H1 (cell line): Measurements from ENCODE around the gene KANSL1L. TPM values are rescaled to one million over a fixed set of nuclear protein-coding genes. Genes with fewer than 3 reads are reported as not detected.

Source experiments
- CTCF ChIA-PET: fragments of 300-600 bp; sonication (Branson Sonifier 250); formaldehyde crosslinking; loops from one replicate; lab custom pipeline; 2021; ENCODE audit not compliant: partially characterized antibody; lab: Charles Lee
- POLR2A ChIA-PET: fragments of 300-600 bp; sonication (Branson Sonifier 250); formaldehyde crosslinking; loops from one replicate; lab custom pipeline; 2021; ENCODE audit warnings: inconsistent platforms; ENCODE audit not compliant: partially characterized antibody; lab: Charles Lee
- DNase-seq, 2 experiments: peaks; one replicate each; pipeline versions ENCODE4 v3.0.0 to v3.0.0-alpha.2; 2010 to 2022; ENCODE audit warnings: low spot score in 2 of 2, low read depth in 1 of 2, mixed read lengths in 1 of 2
- FAIRE-seq: peaks from 2 replicates; lab custom pipeline; 2011; peaks lifted over from hg19 to GRCh38; lab: Jason Lieb, UNC
- H2AFZ ChIP-seq: 2 replicates; pipeline ENCODE4 v1.8.1; 2012; ENCODE audit warnings: low read length, inconsistent platforms
- H2AK5ac ChIP-seq: 2 replicates; pipeline ENCODE4 v1.6.1; 2013; ENCODE audit warnings: low read depth, low read length
- H2BK120ac ChIP-seq: replicated peaks from 2 replicates; pipeline ENCODE3; 2013; ENCODE audit warnings: low read depth, low read length, inconsistent platforms
- H2BK12ac ChIP-seq: 2 replicates; pipeline ENCODE4 v1.6.1; 2013; ENCODE audit warnings: low read depth, low read length
- H2BK15ac ChIP-seq: 2 replicates; pipeline ENCODE4 v1.6.1; 2013; ENCODE audit warnings: low read length
- H2BK20ac ChIP-seq: 2 replicates; pipeline ENCODE4 v1.6.1; 2013; ENCODE audit warnings: low read length
- H2BK5ac ChIP-seq: 2 replicates; pipeline ENCODE4 v1.6.1; 2013; ENCODE audit warnings: low read depth, low read length
- H3K14ac ChIP-seq: 2 replicates; pipeline ENCODE4 v1.6.1; 2013; ENCODE audit warnings: inconsistent platforms; ENCODE audit not compliant: insufficient read length
- H3K18ac ChIP-seq: 2 replicates; pipeline ENCODE4 v1.6.1; 2013; ENCODE audit warnings: low read length; ENCODE audit errors: extremely low read depth
- H3K23ac ChIP-seq: 2 replicates; pipeline ENCODE4 v1.6.1; 2013; ENCODE audit warnings: inconsistent platforms; ENCODE audit not compliant: insufficient read length
- H3K23me2 ChIP-seq: 2 replicates; pipeline ENCODE4 v1.6.1; 2013; ENCODE audit warnings: low read depth, low read length
- H3K27ac ChIP-seq: 2 replicates; pipeline ENCODE4 v1.6.1; 2011; ENCODE audit warnings: low read depth, low read length, inconsistent platforms
- H3K27me3 ChIP-seq, 4 experiments: replicated peaks in 1 of 4; 1 replicate in 1 of 4; 2 replicates in 3 of 4; pipeline versions ENCODE4 v1.6.1 to v1.8.1; 2011 to 2013; ENCODE audit warnings: low read length in 3 of 4, mild to moderate bottlenecking in 3 of 4, inconsistent platforms in 2 of 4, mixed read lengths in 2 of 4, moderate library complexity in 1 of 4; ENCODE audit not compliant: control insufficient read depth in 3 of 4, insufficient read depth in 3 of 4; ENCODE audit errors: extremely low read depth in 1 of 4
- H3K36me3 ChIP-seq, 4 experiments: 2 replicates each; pipeline versions ENCODE4 v1.6.1 to v1.8.1; 2011 to 2013; ENCODE audit warnings: mild to moderate bottlenecking in 4 of 4, low read length in 3 of 4, moderate library complexity in 2 of 4, control low read depth in 1 of 4, inconsistent platforms in 1 of 4; ENCODE audit not compliant: insufficient read depth in 4 of 4, control insufficient read depth in 2 of 4
- H3K4ac ChIP-seq: replicated peaks from 2 replicates; pipeline ENCODE3; 2013; ENCODE audit warnings: low read length, low read depth, mixed read lengths, inconsistent platforms; ENCODE audit not compliant: insufficient read length
- H3K4me1 ChIP-seq, 4 experiments: replicated peaks in 1 of 4; 1 replicate in 1 of 4; 2 replicates in 3 of 4; pipeline versions ENCODE4 v1.6.1 to v1.8.1; 2011 to 2013; ENCODE audit warnings: low read length in 3 of 4, inconsistent platforms in 2 of 4, mixed read lengths in 1 of 4; ENCODE audit not compliant: insufficient read depth in 4 of 4, control insufficient read depth in 3 of 4
- H3K4me2 ChIP-seq, 2 experiments: 2 replicates each; pipeline versions ENCODE4 v1.6.1 to v1.8.1; 2011 to 2013; ENCODE audit warnings: low read depth in 2 of 2, low read length in 2 of 2, control low read depth in 1 of 2, inconsistent platforms in 1 of 2, mild to moderate bottlenecking in 1 of 2; ENCODE audit not compliant: insufficient read depth in 1 of 2
- H3K4me3 ChIP-seq, 4 experiments: fragments of 200-600, 300-600 bp in 1 of 4; sonication (generic), shearing (Covaris generic), sonication (Bioruptor Twin) in 1 of 4; 2 replicates each; pipeline versions ENCODE4 v1.5.1 to v1.8.1; 2011 to 2016; ENCODE audit warnings: low read length in 4 of 4, low read depth in 3 of 4, control low read depth in 2 of 4, inconsistent platforms in 2 of 4, mild to moderate bottlenecking in 2 of 4, mixed read lengths in 1 of 4, moderate library complexity in 1 of 4; ENCODE audit not compliant: insufficient read depth in 2 of 4; ENCODE audit errors: extremely low read depth in 1 of 4
- H3K56ac ChIP-seq: replicated peaks from 2 replicates; pipeline ENCODE3; 2013; ENCODE audit warnings: low read depth, mild to moderate bottlenecking, mixed read lengths, low read length, inconsistent platforms; ENCODE audit not compliant: insufficient read length
- H3K79me1 ChIP-seq: 2 replicates; pipeline ENCODE4 v1.6.1; 2013; ENCODE audit warnings: low read depth, low read length, control low read depth
- H3K79me2 ChIP-seq, 2 experiments: 2 replicates each; pipeline versions ENCODE4 v1.6.1 to v1.8.1; 2012 to 2013; ENCODE audit warnings: low read length in 2 of 2, mild to moderate bottlenecking in 2 of 2, inconsistent platforms in 1 of 2; ENCODE audit not compliant: insufficient read depth in 2 of 2, control insufficient read depth in 1 of 2
- H3K9ac ChIP-seq, 4 experiments: replicated peaks in 1 of 4; 1 replicate in 1 of 4; 2 replicates in 3 of 4; pipeline versions ENCODE4 v1.6.1 to v1.8.1; 2011 to 2013; ENCODE audit warnings: low read depth in 3 of 4, low read length in 3 of 4, control low read depth in 2 of 4, mild to moderate bottlenecking in 2 of 4, moderate library complexity in 2 of 4, inconsistent platforms in 1 of 4; ENCODE audit errors: extremely low read depth in 1 of 4
- H3K9me3 ChIP-seq, 2 experiments: 2 replicates each; pipeline versions ENCODE4 v1.6.1 to v1.8.1; 2012 to 2013; ENCODE audit warnings: mild to moderate bottlenecking in 2 of 2, moderate library complexity in 2 of 2, control low read depth in 1 of 2, inconsistent platforms in 1 of 2, low read depth in 1 of 2, low read length in 1 of 2, mixed read lengths in 1 of 2; ENCODE audit not compliant: insufficient read depth in 2 of 2
- H4K20me1 ChIP-seq, 2 experiments: replicated peaks in 1 of 2; 2 replicates each; pipeline versions ENCODE3 to v1.8.1; 2011 to 2013; ENCODE audit warnings: inconsistent platforms in 2 of 2, low read length in 2 of 2, mild to moderate bottlenecking in 1 of 2; ENCODE audit not compliant: insufficient read depth in 2 of 2, control insufficient read depth in 1 of 2
- H4K5ac ChIP-seq: 2 replicates; pipeline ENCODE4 v1.6.1; 2013; ENCODE audit warnings: low read length, low read depth, mixed read lengths, inconsistent platforms; ENCODE audit not compliant: insufficient read length
- H4K8ac ChIP-seq: 2 replicates; pipeline ENCODE4 v1.8.0; 2013; ENCODE audit warnings: mild to moderate bottlenecking, moderate library complexity, low read length, inconsistent platforms; ENCODE audit not compliant: insufficient read depth; ENCODE audit errors: extremely low read depth
- H4K91ac ChIP-seq: replicated peaks from 2 replicates; pipeline ENCODE3; 2013; ENCODE audit warnings: low read length, mixed read lengths, inconsistent platforms; ENCODE audit not compliant: insufficient read length
- CBX8 ChIP-seq: fragments of 300-800, 300-1000 bp; sonication (generic); IDR thresholded peaks from 2 replicates; pipeline ENCODE4 v1.7.1; 2016; ENCODE audit warnings: low read depth, low read length, borderline replicate concordance
- JUN ChIP-seq: IDR thresholded peaks from 2 replicates; pipeline ENCODE4 v1.6.1; 2011; ENCODE audit warnings: low read depth, mild to moderate bottlenecking, improper control_type of control experiment, low read length
- PHF8 ChIP-seq: fragments of 200-600 bp; sonication (generic); conservative IDR thresholded peaks from 2 replicates; pipeline ENCODE4 v1.7.1; 2012; ENCODE audit warnings: low read depth, mild to moderate bottlenecking, inconsistent platforms, low read length, moderate library complexity
- WGBS, 2 experiments: shearing (Covaris generic) in 1 of 2; methylation state at CpG; one replicate each; pipeline versions ENCODE4 v1.1.6 to v1.1.7; 2013 to 2015; ENCODE audit warnings: low lambda C conversion rate in 2 of 2, mixed read lengths in 2 of 2, inconsistent platforms in 1 of 2, low coverage in 1 of 2, missing lambda C conversion rate in 1 of 2; ENCODE audit not compliant: insufficient replicate concordance in 2 of 2, insufficient coverage in 1 of 2, insufficient read length in 1 of 2; ENCODE audit errors: extremely low coverage in 1 of 2, missing lambda C conversion rate in 1 of 2; 5-methylcytosine and 5-hydroxymethylcytosine counted together
- polyA plus RNA-seq, 7 experiments: library from polyadenylated mRNA; depleted of rRNA in 3 of 7; stranded (reverse) in 5 of 7; unstranded in 2 of 7; fragments of >200 nt in 5 of 7; fragments of 200-250 nt in 2 of 7; gene quantifications; 1 replicate in 5 of 7; 2 replicates in 1 of 7; 4 replicates in 1 of 7; pipeline versions ENCODE4 v1.2.1 to v1.2.3, GENCODE V29; 2011 to 2013; ENCODE audit warnings: missing spikeins in 2 of 7, mixed read lengths in 2 of 7
- total RNA-seq: library from RNA; stranded (reverse); fragmentation: NEBNext Ultra II Directional; extraction: Animal tissue kit (Norgen Biotek cat#: 25700); gene quantifications from 2 replicates; pipeline ENCODE4 v1.2.1, GENCODE V29; 2021

The KANSL1L gene
- total and polyA plus RNA-seq, 2 of the 8 experiments (the other 6 are each of a cell fraction or from before 2014, with no cell fraction given) = 5.4 to 17.2 TPM

GRCh38 chr2:210162466-210163124, 8.6 kb downstream of the KANSL1L start:
- H4K8ac ChIP-seq = no peak overlapping the region
- no peak overlapping the region for H2AK5ac ChIP-seq
- TF ChIP-seq CBX8 (no peak), JUN (no peak), PHF8 (no peak)
- TF ChIP-seq, all 59 proteins: peak for 0
- no peaks in the 10 kb centered on the region for H4K20me1 ChIP-seq
- H4K91ac ChIP-seq = no peak overlapping the region
- H2BK15ac ChIP-seq = no peak overlapping the region
- H3K36me3 ChIP-seq = no peaks in the 10 kb centered on the region
- H3K4me1 ChIP-seq = no peaks in the 10 kb centered on the region
- H2BK5ac ChIP-seq = no peak overlapping the region
- H3K79me1 ChIP-seq = no peaks in the 10 kb centered on the region; the same call in 1 of the 2 replicates
- no peak for FAIRE-seq
- peaks cover 0 to 78% of the 10 kb centered on the region in 2 experiments; a peak in 3 of 4 replicates for H3K79me2 ChIP-seq
- H2BK12ac ChIP-seq = no peak overlapping the region
- no peak overlapping the region for H3K18ac ChIP-seq
- no peak overlapping the region; the same call in 1 of the 2 replicates for H3K27ac ChIP-seq
- H3K9ac ChIP-seq = no peak overlapping the region
- no peak overlapping the region for H2BK120ac ChIP-seq
- H3K14ac ChIP-seq = no peak overlapping the region
- H3K4ac ChIP-seq = no peak overlapping the region
- H4K5ac ChIP-seq = no peak overlapping the region
- H3K56ac ChIP-seq = no peak overlapping the region
- H2AFZ ChIP-seq = no peak overlapping the region
- no peak overlapping the region for H3K4me3 ChIP-seq
- H3K23me2 ChIP-seq = no peaks in the 10 kb centered on the region
- H3K27me3 ChIP-seq = no peaks in the 10 kb centered on the region
- H3K4me2 ChIP-seq = no peak overlapping the region
- POLR2A ChIA-PET = interaction anchor here (1.2 kb wide), 2 partner anchors 8 to 9 kb away, joined by 3 to 5 read pairs; partner anchors contain the start of gene KANSL1L
- no peak overlapping the region for H2BK20ac ChIP-seq
- no peak for DNase-seq
- CTCF ChIA-PET = interaction anchor here (0.6 kb wide), 1 partner anchor 89 kb away, joined by 3 read pairs; no protein-coding TSS in a partner anchor
- H3K23ac ChIP-seq = no peak overlapping the region
- WGBS, 2 experiments = 68% methylated on average over 6 of the region's 6 CpGs; no CpG with 5 or more reads in 1 of the 2 experiments
- no peaks in the 10 kb centered on the region for H3K9me3 ChIP-seq
